ENCODE measurements around the gene SPRY2.
A peak's percentile ranks its signal among the peaks of the same experiment; 100 is the strongest.

Gene SPRY2

DNA sequence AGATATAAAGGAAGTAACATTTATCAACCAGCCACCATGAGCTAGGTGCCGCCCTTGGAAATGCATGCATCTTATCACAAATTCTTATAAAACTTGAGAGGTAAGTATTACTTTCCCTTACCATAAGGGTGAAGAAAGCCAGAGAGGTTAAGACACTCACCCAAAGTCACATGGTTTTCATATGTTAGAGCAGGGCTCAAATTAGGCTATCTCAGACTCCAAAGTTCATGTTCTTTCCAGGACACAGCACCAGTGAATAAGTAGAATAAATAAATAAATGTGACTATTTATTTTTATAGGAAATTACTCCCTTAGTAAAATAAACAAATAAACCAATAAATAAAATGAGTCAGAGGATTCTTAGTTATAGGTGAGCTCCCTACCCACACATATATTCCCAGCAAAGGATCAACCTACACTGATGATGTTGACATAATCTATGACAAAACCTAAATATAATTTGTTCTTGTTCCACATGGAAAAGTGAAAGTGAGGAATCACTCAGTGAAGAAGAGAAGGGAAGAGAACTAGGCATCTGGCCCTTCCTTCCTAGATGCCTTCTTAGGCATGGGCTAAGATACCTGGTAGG is 27.2 kb downstream of the SPRY2 start:
- Histone ChIP-seq H3K27ac (ENCODE audit: low read length) (no peak overlapping the region), H3K9me3 (ENCODE audit: control insufficient read depth in 2 of 2, low read length in 2 of 2) (no peaks in the 10 kb centered on the region), H3K9ac (ENCODE audit: low read length in 2 of 2) (no peak overlapping the region), H3K4me3 (ENCODE audit: low read length in 2 of 2) (no peak overlapping the region), H3K27me3 (ENCODE audit: control insufficient read depth in 1 of 2, insufficient read depth in 2 of 2, low read length in 2 of 2) (no peaks in the 10 kb centered on the region), H3K36me3 (ENCODE audit: control insufficient read depth in 2 of 2, insufficient read depth in 2 of 2, low read length in 2 of 2) (no peaks in the 10 kb centered on the region), H3K4me1 (ENCODE audit: control insufficient read depth, insufficient read depth, low read length) (no peaks in the 10 kb centered on the region)

DNA sequence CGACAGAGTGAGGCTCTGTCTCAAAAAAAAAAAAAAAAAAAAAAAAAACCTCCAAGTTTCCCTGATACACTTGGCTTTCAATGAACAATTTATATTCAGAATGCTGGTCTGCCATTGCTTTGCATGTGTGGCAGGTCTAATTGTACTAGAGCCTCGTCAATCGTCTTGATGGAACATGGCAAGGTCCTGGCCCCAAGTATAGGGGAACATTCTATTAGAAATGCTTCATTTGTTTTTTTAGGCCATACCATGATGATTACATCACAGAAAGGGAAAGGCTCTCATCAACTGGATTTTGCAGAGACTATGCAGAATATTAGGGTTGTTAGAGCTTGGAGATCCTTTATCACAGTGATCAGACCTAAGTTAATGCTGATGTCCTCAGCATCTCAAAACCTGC is 28.0 kb downstream of the SPRY2 start:
- no peaks in the 10 kb centered on the region for H3K27me3 ChIP-seq (ENCODE audit: control insufficient read depth in 1 of 2, insufficient read depth in 2 of 2, low read length in 2 of 2)
- no peaks in the 10 kb centered on the region for H3K36me3 ChIP-seq (ENCODE audit: control insufficient read depth in 2 of 2, insufficient read depth in 2 of 2, low read length in 2 of 2)
- no peaks in the 10 kb centered on the region for H3K9me3 ChIP-seq (ENCODE audit: control insufficient read depth in 2 of 2, low read length in 2 of 2)
- no peaks in the 10 kb centered on the region for H3K4me1 ChIP-seq (ENCODE audit: control insufficient read depth, insufficient read depth, low read length)
- H3K9ac ChIP-seq (ENCODE audit: low read length in 2 of 2) = no peak overlapping the region
- H3K27ac ChIP-seq (ENCODE audit: low read length) = no peak overlapping the region
- H3K4me3 ChIP-seq (ENCODE audit: low read length in 2 of 2) = no peak overlapping the region

DNA sequence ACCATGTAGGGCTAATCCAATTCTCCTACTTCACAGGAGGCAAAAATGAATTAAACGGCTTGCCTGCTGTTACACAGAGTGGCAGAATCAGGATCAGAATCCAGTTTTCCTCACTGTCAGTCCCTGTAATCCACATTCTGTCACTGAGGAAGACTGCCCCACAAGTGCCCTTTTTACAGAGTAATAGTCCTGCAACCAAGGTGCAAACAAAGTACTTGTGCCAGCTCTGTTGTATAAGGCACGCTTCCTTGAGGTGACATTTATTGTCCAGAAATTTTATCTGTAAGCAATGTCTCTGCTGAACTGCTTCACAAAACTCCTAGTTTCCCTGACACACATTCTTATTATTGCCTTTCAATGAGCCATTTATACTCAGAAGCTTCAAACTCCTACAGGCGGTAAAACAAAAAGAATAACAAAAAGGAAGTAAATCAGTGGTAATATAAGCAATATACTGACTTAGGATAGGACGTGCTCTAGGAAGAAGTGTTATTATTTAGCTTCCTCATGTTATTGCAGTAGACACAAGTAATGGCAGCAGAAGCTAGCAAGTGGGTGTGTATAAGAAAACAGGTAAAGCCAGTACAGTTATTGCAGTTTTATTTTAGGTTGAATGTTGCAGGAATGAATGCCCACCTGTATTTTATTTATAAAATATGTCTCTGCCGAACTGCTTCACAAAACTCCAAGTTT is 28.8 kb downstream of the SPRY2 start:
- H3K27me3 ChIP-seq (ENCODE audit: control insufficient read depth in 1 of 2, insufficient read depth in 2 of 2, low read length in 2 of 2) = no peaks in the 10 kb centered on the region

DNA sequence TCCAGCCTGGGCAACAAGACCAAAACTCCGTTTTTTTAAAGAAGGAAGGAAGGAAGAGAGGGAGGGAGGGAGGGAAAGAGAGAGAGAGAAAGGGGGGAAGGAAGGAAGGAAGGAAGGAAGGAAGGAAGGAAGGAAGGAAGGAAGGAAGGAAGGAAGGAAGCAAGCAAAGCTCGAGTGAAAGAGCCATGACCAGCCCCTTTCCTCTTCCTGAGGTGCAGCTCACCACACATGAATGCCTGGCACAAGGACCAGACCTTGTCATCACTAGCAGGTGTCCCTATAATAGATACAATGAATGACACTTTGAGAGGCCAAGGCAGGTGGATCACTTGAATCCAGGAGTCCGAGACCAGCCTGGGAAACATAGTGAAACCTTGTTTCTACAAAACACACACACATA is 31.0 kb downstream of the SPRY2 start:
- no peaks in the 10 kb centered on the region for H3K4me1 ChIP-seq (ENCODE audit: control insufficient read depth, insufficient read depth, low read length)
- H3K9ac ChIP-seq (ENCODE audit: low read length in 2 of 2) = no peak overlapping the region
- H3K36me3 ChIP-seq (ENCODE audit: control insufficient read depth in 2 of 2, insufficient read depth in 2 of 2, low read length in 2 of 2) = no peaks in the 10 kb centered on the region
- no peak overlapping the region for H3K27ac ChIP-seq (ENCODE audit: low read length)
- H3K27me3 ChIP-seq (ENCODE audit: control insufficient read depth in 1 of 2, insufficient read depth in 2 of 2, low read length in 2 of 2) = no peaks in the 10 kb centered on the region
- no peak overlapping the region for H3K4me3 ChIP-seq (ENCODE audit: low read length in 2 of 2)
- no peaks in the 10 kb centered on the region for H3K9me3 ChIP-seq (ENCODE audit: control insufficient read depth in 2 of 2, low read length in 2 of 2)

More for the DNA sequence above, 28.8 kb downstream of the SPRY2 start:
- Histone ChIP-seq H3K9ac (ENCODE audit: low read length in 2 of 2) (no peak overlapping the region), H3K4me1 (ENCODE audit: control insufficient read depth, insufficient read depth, low read length) (no peaks in the 10 kb centered on the region), H3K9me3 (ENCODE audit: control insufficient read depth in 2 of 2, low read length in 2 of 2) (no peaks in the 10 kb centered on the region), H3K36me3 (ENCODE audit: control insufficient read depth in 2 of 2, insufficient read depth in 2 of 2, low read length in 2 of 2) (no peaks in the 10 kb centered on the region), H3K27ac (ENCODE audit: low read length) (no peak overlapping the region), H3K4me3 (ENCODE audit: low read length in 2 of 2) (no peak overlapping the region)

DNA sequence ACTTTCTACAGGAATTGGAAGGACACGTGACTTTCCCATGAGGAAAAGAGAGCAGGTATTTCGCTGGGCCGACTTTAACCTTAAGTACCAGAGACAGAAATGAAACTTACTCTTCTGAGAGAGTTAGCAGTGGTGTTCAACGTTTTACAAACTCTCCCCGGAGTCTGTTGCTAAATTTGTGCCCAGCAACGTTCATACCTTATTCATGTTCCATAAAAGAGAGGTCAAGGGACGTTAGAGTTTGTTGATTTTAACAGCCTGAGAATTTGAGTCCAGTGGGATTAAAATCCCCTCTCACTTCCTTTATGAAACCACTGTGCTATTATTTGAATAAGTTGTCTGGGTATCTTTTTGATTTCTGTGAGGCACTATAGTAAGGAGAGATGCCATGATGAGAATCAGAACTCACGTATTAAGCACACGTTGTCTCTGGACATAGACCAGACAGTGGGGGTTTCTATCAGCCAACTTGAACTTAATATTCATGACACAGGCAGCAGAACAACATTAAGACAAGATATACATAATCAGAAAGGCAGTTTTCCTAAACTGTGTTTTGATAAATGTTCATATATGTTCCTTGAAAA is 33.4 kb downstream of the SPRY2 start:
- peak overlapping the region; percentile 50 to 55 for H3K4me3 ChIP-seq (ENCODE audit: low read length in 2 of 2)

DNA sequence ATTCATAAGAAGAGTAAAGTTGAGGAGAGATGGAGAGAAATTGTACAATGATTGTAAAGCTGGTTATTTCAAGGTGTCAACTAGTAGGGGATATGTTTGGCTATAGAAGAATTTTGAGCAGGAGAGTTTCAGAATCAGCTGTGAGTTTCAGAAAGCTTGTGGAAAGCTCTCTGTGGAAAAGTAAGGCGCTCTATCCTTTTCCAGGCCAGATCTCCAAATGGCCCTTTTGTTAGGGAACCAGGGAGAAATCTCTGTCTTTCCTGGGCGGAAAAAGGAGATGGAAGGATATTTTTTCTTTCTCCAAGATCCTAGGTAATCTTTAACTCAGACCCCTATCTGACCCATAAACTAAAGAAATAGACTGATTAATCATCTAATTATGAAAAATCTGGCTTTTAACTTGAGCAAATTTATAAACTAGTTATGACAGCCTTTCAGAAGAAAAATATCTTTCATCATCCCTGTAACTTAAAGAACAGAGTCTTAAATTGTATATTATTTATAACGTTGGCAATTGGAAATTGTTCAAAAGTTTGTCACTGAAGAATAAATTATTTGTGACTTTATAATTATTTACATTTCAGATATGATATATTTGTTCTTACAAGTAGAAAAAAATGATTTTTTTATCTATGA is 34.5 kb downstream of the SPRY2 start:
- no peaks in the 10 kb centered on the region for H3K36me3 ChIP-seq (ENCODE audit: control insufficient read depth in 2 of 2, insufficient read depth in 2 of 2, low read length in 2 of 2)
- H3K4me1 ChIP-seq (ENCODE audit: control insufficient read depth, insufficient read depth, low read length) = no peaks in the 10 kb centered on the region
- no peaks in the 10 kb centered on the region for H3K27me3 ChIP-seq (ENCODE audit: control insufficient read depth in 1 of 2, insufficient read depth in 2 of 2, low read length in 2 of 2)
- no peaks in the 10 kb centered on the region for H3K9me3 ChIP-seq (ENCODE audit: control insufficient read depth in 2 of 2, low read length in 2 of 2)
- peak overlapping the region in 1 of 2 donors; percentile 4 for H3K9ac ChIP-seq (ENCODE audit: low read length in 2 of 2)
- H3K27ac ChIP-seq (ENCODE audit: low read length) = no peak overlapping the region
- H3K4me3 ChIP-seq (ENCODE audit: low read length in 2 of 2) = no peak overlapping the region

More for the DNA sequence above, 33.4 kb downstream of the SPRY2 start:
- Histone ChIP-seq H3K9me3 (ENCODE audit: control insufficient read depth in 2 of 2, low read length in 2 of 2) (no peaks in the 10 kb centered on the region), H3K9ac (ENCODE audit: low read length in 2 of 2) (peak overlapping the region; percentile 27 to 58), H3K36me3 (ENCODE audit: control insufficient read depth in 2 of 2, insufficient read depth in 2 of 2, low read length in 2 of 2) (no peaks in the 10 kb centered on the region), H3K27me3 (ENCODE audit: control insufficient read depth in 1 of 2, insufficient read depth in 2 of 2, low read length in 2 of 2) (no peaks in the 10 kb centered on the region), H3K4me1 (ENCODE audit: control insufficient read depth, insufficient read depth, low read length) (no peaks in the 10 kb centered on the region), H3K27ac (ENCODE audit: low read length) (no peak overlapping the region)

DNA sequence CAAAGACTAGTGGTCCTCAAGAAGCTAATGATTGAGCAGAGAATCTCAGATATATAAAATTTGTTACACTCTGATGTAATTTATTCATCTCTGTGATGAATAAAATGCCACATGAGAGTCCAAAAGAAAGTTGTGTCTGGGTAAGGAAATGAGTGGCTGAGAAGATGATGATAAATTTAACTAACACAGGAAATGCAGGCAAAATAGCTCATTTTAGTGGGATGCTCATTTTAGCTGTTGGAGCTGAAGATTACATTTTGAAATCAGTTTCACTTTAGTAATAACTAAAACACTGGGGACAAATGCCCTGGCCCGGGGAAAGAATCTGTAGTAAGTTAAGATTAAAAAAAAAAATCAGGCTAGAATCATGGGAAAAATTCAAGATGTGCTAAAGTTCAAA is 35.2 kb downstream of the SPRY2 start:
- H3K27ac ChIP-seq (ENCODE audit: low read length) = no peak overlapping the region
- H3K4me1 ChIP-seq (ENCODE audit: control insufficient read depth, insufficient read depth, low read length) = no peaks in the 10 kb centered on the region
- H3K36me3 ChIP-seq (ENCODE audit: control insufficient read depth in 2 of 2, insufficient read depth in 2 of 2, low read length in 2 of 2) = no peaks in the 10 kb centered on the region
- no peaks in the 10 kb centered on the region for H3K9me3 ChIP-seq (ENCODE audit: control insufficient read depth in 2 of 2, low read length in 2 of 2)
- no peak overlapping the region for H3K9ac ChIP-seq (ENCODE audit: low read length in 2 of 2)
- H3K27me3 ChIP-seq (ENCODE audit: control insufficient read depth in 1 of 2, insufficient read depth in 2 of 2, low read length in 2 of 2) = no peaks in the 10 kb centered on the region
- H3K4me3 ChIP-seq (ENCODE audit: low read length in 2 of 2) = no peak overlapping the region

DNA sequence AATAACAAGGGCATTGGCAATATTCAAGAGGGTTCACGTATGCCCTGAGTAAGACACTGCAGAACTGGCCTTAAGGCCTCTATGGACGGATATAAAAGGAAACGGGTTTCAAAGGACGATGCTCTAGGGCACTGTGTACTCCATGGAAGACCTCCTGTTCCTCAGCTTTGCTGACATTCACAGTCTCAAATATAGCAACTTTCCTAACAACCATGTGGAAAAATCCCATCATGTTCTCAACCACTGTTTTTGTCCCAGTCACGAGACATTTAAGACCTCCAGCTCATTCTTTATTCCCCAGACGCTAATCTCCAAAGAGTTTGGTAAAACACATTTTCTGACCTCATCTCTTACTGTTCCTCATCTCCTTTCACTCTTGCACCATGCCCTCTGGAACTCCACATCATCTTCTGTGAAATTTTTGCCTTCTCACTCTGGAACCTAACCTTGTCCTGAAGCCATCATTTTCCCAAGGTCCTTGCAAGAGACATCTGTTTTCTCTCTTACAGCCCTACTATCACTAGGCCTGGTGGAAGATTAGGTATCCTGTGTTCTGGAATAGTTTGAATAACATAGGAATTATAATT is 37.6 kb downstream of the SPRY2 start:
- Histone ChIP-seq H3K9ac (ENCODE audit: low read length in 2 of 2) (no peak overlapping the region), H3K27me3 (ENCODE audit: control insufficient read depth in 1 of 2, insufficient read depth in 2 of 2, low read length in 2 of 2) (no peaks in the 10 kb centered on the region), H3K9me3 (ENCODE audit: control insufficient read depth in 2 of 2, low read length in 2 of 2) (no peaks in the 10 kb centered on the region), H3K36me3 (ENCODE audit: control insufficient read depth in 2 of 2, insufficient read depth in 2 of 2, low read length in 2 of 2) (no peaks in the 10 kb centered on the region), H3K4me3 (ENCODE audit: low read length in 2 of 2) (no peak overlapping the region), H3K4me1 (ENCODE audit: control insufficient read depth, insufficient read depth, low read length) (no peaks in the 10 kb centered on the region), H3K27ac (ENCODE audit: low read length) (no peak overlapping the region)

DNA sequence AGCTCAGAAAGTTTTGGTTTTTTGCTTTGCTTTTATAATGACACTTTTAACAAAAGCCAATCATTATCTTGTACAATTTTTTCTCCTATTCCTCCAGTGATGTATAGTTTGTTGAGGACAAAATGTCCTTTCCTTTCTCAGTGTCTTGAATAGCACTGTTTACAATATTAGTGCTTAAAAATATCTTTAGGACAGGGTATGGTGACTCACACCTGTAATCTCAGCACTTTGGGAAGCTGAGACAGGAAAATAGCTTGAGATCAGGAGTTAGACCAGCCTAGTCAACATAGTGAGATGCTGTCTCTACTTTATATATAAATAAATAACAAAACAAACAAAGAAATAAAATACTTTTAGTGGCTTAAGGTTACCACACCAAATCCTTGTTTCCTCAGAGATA is 41.9 kb downstream of the SPRY2 start:
- Histone ChIP-seq H3K36me3 (ENCODE audit: control insufficient read depth in 2 of 2, insufficient read depth in 2 of 2, low read length in 2 of 2) (no peaks in the 10 kb centered on the region), H3K9ac (ENCODE audit: low read length in 2 of 2) (no peak overlapping the region), H3K27me3 (ENCODE audit: control insufficient read depth in 1 of 2, insufficient read depth in 2 of 2, low read length in 2 of 2) (no peaks in the 10 kb centered on the region), H3K27ac (ENCODE audit: low read length) (no peak overlapping the region), H3K4me1 (ENCODE audit: control insufficient read depth, insufficient read depth, low read length) (no peaks in the 10 kb centered on the region), H3K4me3 (ENCODE audit: low read length in 2 of 2) (no peak overlapping the region), H3K9me3 (ENCODE audit: control insufficient read depth in 2 of 2, low read length in 2 of 2) (no peaks in the 10 kb centered on the region)

DNA sequence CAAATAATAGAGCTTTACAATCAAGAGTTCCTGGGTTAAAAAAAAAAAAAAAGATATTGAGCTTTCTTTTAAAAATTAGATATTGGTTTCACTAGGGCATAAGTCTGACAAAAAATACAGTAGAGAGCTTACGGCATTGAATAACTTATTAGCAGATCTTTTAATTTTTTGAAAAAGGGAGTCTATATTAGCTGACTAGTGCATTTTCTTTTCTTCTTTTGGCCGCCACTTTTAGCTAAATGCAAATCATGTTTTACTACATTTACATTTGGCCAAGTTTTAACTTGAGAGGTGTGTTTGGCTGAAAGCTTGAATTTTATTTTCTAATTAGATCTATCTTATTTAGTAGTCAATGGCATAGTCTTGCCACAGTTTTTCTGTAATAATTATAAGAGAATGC is 43.4 kb downstream of the SPRY2 start:
- Histone ChIP-seq H3K9ac (ENCODE audit: low read length in 2 of 2) (no peak overlapping the region), H3K9me3 (ENCODE audit: control insufficient read depth in 2 of 2, low read length in 2 of 2) (no peaks in the 10 kb centered on the region)

More for the DNA sequence above, 43.4 kb downstream of the SPRY2 start:
- Histone ChIP-seq H3K27me3 (ENCODE audit: control insufficient read depth in 1 of 2, insufficient read depth in 2 of 2, low read length in 2 of 2) (no peaks in the 10 kb centered on the region), H3K4me3 (ENCODE audit: low read length in 2 of 2) (no peak overlapping the region), H3K27ac (ENCODE audit: low read length) (no peak overlapping the region), H3K36me3 (ENCODE audit: control insufficient read depth in 2 of 2, insufficient read depth in 2 of 2, low read length in 2 of 2) (no peaks in the 10 kb centered on the region), H3K4me1 (ENCODE audit: control insufficient read depth, insufficient read depth, low read length) (no peaks in the 10 kb centered on the region)
